CD1c-positive myeloid dendritic cell (primary cell): ENCODE results near the gene ERC2.

Experiments used
- DNase-seq: peaks from one replicate; pipeline ENCODE4 v3.0.0-alpha.2; 2016; ENCODE audit errors: extremely low spot score

ERC2 gene

DNA sequence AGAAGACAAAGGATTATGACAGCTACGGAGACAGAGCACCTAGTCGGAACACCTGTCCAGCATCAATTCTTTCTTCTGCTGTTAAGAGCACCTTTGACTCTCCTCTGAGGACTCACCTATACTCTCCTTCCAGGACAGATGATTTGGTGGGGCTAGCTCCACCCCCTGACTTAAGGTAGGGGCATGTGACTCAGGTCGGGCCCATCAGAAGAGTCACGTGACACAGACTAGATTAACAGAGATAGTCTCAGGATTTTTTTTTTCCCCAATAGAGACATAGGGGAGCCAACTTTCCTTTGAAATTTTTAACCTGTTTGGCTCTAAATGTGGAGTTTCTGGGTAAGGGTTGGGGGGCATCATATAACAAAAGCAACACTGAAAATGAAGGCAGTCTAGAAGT lies 969.7 kb downstream of the ERC2 start:
- DNase-seq: no peak

DNA sequence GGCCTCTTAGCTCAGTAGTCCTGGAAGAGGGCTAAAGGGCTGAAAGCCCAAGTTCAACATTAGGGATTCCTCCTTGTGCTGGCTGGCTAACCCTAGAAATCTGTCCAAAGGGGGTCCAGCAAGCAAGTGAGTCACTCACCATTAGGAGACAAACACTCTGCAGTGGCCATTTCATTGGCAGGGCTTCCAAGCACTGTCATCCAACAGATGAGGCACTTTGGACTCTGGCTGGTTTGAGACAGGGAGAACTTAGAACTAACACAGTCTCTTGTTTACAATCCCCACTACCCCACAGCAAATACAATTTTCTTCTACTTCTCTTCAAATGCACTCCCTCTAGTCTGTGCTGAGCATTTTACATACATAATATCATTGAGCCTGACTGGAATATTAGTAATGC lies 971.0 kb downstream of the ERC2 start:
- no peak for DNase-seq

DNA sequence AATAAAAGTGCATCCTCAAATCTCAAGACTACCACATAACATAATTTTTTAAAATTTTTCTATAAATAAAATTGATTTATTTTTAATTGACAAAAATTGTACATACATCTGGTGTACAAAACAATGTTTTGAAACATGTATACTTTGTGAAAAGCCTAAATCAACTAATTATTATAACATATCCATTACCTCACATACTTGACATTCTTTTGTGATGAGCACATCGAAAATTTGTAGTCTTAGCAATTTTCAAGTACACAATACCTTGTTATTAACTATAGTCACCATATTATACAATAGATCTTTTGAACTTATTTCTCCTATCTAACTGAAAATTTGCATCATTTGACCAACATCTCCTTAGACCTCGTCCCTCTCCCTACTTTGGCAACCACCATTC lies 973.3 kb downstream of the ERC2 start:
- DNase-seq: no peak

DNA sequence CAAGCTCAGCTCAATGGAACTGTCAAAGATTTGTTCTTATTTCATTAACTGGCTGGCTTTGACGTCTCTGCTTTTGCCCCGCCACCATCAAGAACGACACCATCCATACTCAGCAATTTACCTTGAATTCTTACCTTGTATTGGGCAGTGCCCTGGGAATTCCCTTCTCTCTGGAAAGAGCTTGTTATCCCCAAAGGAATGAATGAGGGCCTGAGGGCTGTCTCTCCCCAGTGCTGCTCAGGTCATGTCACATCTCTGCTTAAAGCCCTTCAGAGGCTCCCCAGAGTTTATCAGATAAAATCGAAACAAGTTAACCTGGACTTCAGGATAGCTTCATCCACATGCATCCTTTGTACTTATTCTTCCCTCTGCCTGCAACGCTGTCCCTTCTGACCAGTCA lies 975.3 kb downstream of the ERC2 start:
- no peak for DNase-seq

DNA sequence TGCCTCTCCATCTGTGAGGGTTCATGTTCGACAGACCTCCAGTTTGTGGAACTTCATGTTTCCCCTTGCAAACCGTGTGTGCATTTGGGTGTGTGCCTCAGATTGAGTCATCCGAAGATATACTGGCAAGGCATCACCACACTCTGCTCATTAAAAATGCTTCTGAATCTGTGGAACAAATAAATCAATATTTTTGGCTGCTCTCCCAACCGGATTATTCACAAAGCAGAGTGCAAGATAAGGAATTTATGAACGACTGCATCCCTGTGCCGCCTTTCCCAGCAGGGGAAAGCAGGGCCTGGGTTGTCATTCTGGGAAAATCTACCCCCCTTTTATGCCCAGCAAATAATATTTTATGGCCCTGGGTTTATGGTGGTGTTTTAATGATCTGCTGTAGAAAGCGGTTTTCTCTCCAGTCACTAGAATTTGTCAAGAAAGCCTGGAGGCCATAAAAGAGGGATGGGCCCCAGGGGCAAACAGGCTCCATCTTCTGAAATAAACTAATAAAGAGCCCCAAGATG lies 976.9 kb downstream of the ERC2 start:
- DNase-seq: no peak

DNA sequence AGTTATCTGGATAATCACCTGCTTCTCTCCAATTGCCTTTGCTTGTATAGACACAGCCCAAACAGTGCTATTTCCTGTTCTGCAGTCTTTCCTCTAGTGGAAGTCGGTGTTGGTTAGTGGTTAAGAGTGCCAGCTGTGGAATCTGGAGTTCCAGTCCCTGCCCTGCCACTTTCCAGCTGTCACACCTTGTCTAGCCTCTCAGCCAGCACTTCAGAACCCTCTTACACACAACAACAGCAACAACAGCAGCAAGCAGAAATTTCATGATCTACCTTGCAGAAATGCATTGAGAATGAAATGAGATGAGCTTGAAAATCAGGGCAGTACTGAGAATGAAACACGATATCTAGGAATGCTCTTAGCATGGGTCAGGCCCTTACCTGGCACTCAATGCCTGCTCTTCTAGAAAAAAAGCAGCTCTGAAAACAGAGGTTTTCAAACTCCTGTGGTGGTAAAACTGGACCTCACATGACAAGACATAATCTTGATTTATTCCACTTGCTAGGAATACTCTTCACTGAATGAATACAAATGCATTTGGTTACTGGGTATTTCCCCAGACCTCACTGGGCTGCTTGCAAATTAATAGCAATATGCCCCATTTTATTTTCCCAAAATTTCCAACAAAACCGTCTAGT lies 977.9 kb downstream of the ERC2 start:
- DNase-seq: no peak

DNA sequence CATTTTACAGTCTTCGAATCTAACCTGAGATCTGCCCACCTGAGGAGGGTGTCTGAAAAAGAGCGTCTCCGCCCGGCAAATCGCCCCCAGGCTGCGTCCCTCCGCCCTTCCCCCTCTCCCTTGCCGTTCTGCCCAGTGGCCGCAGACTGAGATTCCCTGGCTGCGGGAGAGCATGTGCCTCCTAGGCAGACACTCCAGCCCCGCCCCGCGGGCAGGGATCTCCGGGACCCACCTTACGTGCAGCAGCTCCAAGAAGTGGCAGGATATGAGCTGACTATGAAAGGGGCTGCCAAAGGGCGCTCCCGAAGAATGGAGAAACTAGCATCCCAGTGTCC lies 978.5 kb downstream of the ERC2 start:
- DNase-seq: no peak

DNA sequence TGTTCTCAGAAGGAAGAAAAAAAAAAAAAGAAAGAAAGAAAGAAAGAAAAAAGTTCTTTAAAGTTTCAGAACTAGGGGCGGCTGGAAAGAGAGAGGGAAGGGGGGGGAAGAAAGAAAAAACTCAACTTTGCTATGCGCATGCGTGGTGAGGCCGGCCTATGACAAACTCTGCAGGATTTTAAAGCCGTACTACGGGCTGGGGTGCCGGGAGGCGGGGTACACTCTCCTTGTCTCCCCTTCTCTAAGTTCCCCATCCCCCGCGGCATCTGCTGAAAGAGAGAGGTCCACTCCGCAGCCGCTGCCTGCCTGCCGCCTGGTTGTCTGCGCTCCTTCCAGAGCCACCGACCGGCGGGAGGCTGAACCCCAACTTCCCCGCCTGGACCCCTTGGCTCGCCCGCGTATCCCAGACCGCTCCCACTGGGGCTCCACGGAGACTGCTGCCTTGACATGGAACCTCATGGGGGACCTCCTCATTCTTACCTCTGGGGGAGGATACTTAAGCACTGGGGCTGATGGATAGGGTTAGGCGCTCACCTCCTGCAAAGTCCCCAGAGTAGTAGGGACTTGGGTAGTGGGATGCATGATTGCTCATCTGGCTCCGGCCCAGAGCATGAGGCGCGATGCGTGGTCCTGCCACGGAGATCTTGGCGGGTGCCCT lies 979.7 kb downstream of the ERC2 start:
- DNase-seq: peak; percentile 76

DNA sequence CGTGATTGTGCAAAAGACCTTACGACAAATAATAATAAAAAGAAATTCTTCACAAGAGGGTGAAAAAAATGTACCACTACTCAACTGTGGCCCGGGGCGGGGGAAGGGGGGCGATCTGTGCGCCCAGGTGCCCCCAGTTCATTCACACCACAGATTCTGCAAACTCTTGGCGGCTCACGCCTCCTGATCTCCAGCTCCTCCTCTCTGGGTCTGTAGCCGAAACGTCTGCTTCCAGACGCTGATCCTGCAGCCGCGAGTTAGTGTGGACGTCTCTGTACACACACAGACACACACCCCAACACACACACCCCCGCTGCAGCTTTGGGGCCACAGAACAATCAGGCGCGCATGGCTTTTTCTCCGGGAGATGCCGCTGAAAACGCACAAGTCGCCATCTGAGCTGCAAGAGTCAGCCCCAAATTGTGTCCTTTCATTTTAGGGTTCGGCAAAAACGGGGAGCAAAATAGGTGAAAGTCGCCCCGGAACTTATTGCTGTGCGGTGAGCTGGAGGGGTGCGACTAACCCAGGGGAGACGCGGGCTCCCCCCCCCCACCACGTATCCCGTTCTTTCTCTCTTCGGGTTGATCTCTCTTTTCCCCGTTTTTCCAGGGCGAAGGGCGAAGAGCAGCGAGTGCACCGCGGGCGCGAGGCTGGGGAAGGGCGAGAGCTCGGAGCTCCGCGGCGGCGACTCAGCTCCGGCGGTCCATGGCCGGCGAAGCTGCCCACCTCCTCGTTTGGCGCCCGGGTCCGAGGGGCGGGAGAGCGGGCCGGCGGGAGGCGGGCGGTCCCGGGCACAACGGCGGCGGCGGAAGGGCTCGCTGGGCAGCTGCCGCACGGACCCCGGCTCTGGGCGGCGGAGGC lies 980.7 kb downstream of the ERC2 start:
- DNase-seq: peak; percentile 52

DNA sequence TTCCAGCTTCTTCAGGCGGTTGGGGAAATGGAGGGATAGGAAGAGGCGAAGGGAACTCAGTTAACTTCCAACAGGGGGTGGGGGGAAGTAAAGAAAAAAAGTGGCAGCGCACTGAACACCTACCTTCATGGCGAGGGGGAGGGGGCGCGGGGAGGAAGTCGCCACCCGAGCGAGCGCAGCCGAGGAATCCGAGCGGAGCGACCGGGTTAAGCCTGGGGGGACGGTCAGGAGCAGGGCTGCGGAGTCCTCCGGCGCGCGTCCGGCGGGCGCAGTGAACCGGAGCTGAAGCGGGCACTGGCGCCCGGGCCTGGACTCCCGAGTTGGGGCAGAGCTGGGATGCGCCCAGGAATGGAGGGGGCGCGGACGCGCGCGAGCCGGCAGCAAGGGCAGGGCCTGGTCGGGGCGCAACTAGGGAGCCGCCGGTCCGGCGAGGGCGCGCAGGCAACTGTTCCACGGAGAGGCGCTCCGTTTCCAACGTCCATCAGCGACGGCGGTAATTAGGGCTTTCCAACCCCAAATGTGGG lies 981.3 kb downstream of the ERC2 start, which contains the start of gene WNT5A:
Gene WNT5A, minus strand, starts transcription at position 450 of the 524 bp plus-strand sequence. Its CDS starts 321 bp downstream, at position 129.
- peak; percentile 58 for DNase-seq

DNA sequence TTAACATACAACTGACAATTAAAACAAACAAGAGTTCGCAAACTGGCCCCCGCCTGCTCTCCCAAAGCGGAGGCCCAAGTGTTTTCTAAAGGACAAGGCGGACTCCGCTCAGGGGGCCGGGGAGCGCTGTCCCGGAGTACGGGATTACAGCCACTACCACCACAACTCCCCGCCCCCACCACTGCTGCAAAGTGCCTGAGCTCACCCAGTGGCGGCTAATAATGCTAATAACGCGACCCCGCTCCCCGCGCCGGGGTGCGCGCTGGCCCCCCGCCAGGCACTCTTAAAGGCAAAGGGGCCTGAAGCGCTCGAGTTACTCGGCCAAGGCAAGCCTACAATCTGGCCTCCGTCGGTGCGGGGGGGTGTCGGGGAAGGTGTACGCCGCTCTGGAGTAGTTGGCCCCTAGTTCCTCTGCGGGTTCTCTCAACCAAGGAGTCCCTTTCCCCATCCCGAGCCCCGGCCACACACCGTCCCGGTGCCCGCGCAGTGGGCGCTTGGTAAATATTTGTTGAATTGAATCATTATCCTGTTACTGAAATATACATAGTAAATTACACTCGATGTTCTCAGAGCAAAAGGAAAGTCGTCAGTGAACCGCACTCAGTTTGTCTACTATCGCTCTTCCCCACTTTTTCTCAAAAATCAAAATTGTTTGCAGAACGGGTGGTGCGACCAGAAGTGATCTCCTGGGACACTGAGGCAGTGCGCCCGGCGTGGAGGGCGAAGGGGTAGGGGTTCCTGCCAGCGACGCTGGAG lies 982.0 kb downstream of the ERC2 start:
- DNase-seq: peak; percentile 41

DNA sequence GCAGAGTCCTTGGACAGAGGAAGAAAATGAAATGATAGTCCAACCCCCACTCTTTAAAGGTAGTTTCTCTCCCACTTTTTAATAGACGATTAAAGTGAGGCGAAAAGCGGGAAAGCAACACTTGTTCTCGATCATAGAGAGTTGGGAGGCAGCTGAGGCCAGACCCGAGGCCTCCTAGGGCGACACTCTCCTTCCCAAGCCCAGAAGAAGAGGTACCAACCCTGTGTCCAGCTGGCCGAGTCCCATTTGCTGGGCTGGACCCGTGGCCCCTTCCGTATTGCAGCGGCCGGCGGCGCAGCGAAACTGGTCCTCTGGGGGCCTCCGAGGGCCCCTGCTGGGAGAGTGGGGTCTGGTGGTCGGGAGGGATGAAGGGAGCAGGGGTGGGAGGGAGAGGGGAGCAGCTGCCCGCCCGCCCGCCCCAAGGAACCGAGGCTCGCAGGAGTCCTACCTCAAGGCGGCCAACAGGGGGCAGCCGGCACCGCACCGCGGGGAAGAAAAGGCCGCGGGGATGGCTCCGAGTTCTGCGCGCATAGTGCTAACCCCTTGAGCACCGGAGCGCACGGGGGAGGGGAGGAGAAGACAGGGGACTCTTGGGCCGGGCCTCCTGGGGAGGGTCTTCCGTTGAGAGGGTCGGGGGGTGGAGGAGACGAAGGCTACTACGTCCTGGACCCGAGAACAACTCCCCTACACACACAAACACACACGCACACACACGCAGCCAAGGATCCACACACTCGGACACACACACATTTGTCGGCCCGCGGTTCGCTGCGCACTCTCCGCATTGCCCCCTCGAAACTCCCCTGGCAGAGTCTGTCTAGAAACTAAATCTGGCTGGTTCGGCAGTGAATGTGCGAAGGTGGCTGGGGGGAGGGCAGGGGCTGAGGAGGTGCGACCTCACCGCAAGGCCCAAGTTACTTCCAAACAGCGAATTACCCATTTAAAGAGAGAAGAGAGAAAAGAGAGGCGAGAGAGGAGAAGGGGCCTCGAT lies 983.2 kb downstream of the ERC2 start:
- peak; percentile 86 for DNase-seq

DNA sequence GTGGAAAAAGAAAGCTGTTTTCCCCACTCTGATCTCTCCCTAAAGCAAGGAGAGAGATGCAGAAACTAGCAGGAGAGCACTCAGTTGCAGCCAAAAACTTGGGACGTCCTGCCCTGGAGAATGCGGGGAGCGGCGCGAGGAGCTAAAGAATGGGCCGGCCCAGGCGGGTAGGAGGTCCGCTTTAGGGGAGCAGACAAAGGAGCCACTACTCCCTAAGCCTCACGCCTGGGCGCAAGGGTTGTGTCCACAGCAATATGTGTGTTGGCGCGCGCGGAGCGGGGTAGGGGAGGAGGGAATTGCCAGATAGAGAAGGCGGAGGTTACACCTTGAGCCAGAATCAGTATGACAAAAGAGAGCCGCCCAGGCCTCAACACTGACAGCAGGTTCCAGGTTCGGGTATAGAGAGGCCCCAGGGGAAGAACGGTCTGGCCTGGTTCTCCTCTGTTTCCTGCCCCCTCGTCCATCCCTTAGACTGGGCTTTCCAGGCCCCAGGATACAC lies 984.0 kb downstream of the ERC2 start:
- no peak for DNase-seq

DNA sequence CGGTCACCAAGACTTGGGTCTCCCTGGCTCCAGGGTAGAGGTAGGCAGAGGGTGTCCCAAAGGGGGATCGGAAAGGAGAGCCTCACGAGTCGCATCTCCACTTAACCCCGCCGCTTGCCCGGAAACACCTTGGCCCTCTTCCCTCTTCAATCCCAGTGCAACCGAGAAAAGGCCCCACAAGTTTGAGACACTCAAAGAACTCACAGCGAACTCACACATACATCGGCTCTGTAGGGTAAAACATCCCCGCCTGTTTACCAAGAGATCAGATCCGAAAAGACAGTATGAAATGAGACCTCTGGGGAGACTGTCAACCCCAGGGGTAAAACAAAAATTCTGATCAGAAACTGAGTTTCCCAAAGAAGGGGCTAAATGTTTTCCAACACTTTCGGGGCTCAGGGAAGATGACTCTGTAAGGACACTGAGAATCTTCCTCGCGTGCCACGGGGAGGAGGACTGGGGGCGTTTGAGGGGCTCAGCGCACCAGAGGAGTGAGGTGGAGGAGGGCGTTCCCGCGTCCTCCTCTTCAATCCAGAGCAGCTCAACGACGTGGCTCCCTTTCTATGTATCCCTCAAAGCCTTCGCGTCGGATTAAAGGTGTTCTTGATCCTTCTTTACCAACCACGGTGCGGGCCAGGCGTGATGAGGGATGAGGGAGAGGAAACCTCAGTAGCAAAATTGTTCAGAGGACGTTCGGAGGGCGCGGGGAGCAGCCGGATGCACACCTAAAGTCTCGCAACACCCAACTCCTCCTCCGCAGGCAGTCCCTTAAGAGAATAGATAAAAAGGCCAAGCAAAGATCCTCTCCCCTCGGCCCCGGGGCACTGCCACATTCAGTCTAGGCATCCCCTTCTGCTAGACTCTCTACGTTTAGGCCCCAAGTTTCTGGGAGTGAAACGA lies 984.8 kb downstream of the ERC2 start:
- DNase-seq: no peak

DNA sequence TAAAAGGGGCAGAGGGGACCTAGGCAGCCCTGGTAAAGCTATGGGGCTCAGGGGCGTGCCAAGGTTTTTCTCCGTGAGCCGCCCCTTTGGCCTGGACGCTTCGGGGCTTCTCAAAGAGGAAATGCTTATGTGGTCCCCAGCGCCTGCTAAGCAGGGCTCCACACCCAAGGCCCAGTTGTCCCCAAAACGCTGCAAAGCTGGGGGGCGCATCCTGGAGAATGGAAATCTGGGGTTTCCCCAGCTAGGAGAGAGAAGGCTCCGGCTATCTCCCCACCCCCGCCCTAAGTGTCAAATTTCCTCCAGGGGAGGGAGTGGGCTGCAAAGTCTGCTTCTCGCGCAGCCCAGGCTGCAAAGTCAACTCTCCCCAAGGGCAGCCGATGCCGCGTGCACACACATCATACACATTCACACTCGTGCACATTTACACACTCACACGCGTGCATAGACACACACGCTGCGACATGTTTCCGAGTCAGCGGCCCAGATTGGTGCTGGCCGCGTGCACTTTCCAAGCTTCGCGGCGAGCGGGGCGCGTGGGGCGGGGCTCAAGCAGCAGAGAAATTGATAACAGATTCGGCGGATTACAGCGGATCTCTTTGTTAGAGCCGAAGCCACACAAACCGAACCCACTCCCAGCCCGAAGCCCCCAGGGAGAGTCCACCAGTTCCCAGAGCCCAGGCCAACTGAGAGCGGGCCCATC lies 985.6 kb downstream of the ERC2 start:
- peak; percentile 38 for DNase-seq

DNA sequence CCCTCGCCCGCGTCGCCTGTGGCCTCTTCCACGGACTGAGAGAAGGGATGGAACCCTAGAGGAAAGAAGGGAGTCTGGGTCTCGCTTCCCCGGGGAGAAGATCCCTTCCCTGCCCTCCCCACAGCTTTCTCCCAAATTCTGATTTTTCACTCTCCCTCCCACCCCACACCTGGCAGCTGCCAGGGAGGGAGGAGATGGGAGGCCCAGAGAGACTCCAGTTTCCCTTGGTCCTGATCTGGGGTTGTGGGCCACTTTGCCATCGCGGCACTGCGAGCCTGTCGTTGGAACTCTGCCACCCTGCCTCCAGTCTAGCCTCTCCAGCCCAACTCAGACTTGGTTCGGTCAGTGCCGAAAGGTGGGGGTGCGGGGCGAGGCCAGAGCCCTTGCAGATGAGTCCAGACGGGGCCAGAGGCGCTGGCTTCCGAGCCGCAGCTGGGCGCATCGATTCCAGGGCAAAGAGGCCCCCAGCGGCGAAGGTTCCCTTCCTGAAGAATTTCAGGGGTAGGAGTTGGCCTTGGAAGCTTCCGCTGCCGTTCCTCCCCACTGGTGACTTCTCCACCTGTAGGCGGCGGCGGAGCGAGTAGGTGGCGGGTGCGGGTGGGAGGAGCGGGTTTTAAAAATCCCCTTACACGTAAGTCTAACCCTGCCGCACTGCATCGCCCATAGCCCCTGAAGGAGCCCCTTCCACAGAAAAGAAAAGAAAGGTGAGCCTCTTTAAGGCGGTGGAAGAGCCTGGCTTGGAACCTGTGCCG lies 986.3 kb downstream of the ERC2 start:
- DNase-seq: peak; percentile 70

DNA sequence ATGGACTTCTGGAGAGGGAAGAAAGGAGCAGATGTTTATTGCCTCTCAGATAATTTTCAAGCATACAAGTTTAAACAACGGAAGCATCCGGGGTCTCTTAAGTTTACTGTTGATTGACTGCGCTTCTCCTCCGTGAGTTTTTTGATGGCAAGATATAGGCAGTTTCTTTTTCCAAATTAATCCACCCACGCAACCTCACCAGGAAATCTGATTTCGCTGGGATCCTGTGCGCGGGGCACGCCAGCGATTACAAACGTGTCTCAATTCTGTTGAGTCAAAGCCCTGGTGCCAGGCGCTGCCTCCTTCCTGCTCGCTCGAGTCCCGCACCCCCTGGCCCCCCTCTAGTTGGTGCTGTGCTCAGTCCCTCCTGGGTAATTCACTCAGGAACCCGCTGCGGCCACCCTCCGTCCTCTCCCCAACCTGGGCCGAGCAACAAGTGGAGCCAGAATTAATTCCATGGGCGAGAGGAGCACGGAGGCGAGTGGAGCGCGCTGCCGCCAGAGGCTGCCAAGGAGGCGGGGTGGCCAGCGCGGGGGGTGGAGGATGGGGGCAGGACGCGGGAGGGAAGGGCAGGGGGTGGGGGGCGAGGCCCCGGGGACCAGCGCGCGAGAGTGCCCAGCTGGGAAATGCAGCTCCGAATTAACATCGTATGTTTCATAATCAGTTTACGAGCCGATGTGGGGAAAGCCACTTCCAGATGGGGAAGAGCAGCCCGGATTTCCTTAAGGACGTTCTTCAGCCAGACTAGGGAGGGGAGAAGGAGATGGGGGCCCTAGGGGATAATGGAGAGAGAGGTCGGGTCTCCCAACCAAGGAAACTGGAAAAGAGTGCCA lies 987.1 kb downstream of the ERC2 start:
- DNase-seq: no peak
